GM18505 (cell line): Measurements from ENCODE around the gene UBAC1.
"Not testable (repeated sequence)": the region's sequence is repeated elsewhere in the genome, so short reads cannot be mapped to it uniquely, and the experiment has no call there.

Source experiments
- ATAC-seq: cut with Tn5 transposase; IDR thresholded peaks from one replicate; pipeline ENCODE4 v1.9.1; 2021; ENCODE audit not compliant: unreplicated experiment
- POLR2A ChIP-seq: IDR thresholded peaks from 4 replicates; pipeline ENCODE4 v1.6.1; 2011; ENCODE audit warnings: borderline replicate concordance; ENCODE audit not compliant: insufficient read depth, insufficient read length; ENCODE audit errors: extremely low read depth

UBAC1 gene

DNA sequence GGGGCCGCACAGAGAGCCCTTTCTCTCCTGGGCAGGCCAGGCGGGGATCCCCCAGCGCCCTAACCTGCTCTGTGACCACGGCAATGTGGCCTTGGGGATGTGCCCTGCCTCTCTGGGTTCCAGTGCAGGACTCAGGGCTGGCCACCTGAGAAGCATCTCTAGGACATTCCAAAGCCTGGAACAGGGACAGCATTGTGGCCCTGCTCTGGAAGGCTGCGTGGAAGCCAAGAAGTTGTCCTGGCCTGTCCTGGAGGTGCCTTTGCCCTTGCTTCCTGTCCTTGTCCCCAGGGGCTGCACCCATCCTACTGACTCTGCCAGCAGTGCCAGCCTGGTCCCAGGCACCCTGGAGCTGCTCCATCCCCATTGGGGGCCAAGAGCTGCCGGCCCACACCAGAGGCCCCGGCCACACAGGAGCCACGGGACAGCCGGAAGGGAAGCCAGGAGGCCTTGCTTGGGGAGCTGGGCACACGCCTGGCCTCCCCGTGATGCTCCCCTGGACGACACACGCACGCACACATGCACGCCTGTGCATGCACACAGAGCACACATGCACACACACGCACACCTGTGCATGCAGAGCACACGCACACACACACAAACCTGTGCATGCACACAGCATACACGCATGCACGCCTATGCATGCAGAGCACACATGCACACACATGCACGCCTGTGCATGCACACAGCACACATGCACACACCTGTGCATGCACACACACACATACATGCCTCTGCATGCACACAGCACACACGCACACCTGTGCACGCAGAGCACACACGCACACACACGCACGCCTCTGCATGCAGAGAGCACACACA is 33.8 kb downstream of the UBAC1 start:
- TF ChIP-seq POLR2A = no peak
- ATAC-seq = no peak

DNA sequence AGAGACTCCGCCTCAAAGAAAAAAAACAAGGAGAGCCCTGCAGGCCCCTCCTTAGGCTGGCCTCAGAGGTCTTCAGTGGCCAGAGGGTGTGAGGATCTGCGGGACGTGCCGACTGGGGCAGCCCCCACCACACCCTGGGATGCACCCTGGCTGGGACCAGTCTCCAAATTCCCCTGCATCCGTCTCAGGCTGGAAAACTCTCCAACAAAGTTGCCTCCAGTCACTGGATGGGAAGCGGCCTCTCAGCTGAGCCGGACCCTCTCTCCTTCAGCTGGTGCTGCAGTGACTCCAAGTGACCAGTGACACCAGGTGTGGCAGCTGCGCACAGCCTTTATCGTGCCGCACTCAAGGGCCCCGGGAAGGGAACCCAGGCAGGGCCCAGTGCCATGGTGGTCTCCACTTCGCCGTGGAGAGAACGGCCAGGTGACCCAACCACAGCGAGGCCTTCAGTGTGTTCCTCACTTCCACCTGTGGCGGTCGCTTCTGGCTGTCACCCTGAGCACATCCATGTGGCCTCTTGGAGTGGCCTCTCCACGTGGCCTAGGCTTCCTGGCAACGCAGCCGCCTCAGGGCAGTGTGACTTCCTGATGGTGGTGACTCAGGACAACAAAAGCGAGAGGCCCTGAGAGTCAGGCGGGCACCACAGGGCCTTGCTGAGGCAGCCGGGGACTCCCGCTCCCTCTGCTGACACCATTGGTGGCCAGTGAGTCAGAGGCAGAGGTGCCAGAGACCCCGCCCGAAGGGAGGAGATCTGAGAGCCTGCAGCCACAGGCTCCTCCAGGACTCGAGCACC is 34.6 kb downstream of the UBAC1 start:
- no peak for TF ChIP-seq POLR2A
- no peak for ATAC-seq

- no peak for ATAC-seq
- no peak for TF ChIP-seq POLR2A
Measured at GRCh38 chr9:135925496-135926133, 35.6 kb downstream of the UBAC1 start.

DNA sequence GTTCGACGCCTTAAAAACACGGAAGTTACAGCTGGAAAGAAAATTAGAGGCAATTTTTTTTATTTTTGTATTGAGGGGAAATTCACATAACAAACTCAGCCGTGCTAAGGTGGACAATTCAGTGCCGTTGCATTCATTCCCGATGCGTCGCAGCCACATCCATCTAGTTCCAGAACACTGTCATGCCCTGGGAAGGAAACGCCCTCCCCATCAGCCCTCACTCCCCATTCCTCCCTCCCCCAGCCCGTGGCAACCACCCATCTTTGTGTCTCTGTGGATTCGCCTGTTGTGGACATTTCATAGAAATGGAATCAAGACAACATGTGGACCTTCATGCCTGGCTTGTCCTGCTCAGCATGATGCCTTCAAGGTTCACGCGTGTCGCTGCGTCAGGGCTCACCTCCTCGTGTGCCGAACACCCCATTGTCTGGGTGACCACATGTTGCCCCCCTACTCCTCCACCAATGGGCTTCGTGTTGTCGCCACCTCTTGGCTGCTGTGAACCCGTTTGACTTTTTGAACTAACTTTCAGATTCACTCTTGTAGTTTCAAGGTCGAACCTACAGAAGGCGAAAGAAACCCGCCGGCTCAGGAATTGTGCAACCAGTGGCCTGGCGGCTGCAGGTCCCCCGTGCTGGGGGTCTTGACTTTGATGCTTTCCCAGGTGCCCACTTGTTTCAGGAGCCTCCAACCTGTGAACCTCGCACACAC is 36.4 kb downstream of the UBAC1 start:
- ATAC-seq = no peak
- TF ChIP-seq POLR2A = no peak

- no peak for TF ChIP-seq POLR2A
- no peak for ATAC-seq
Measured at GRCh38 chr9:135923508-135923907, 37.7 kb downstream of the UBAC1 start.

DNA sequence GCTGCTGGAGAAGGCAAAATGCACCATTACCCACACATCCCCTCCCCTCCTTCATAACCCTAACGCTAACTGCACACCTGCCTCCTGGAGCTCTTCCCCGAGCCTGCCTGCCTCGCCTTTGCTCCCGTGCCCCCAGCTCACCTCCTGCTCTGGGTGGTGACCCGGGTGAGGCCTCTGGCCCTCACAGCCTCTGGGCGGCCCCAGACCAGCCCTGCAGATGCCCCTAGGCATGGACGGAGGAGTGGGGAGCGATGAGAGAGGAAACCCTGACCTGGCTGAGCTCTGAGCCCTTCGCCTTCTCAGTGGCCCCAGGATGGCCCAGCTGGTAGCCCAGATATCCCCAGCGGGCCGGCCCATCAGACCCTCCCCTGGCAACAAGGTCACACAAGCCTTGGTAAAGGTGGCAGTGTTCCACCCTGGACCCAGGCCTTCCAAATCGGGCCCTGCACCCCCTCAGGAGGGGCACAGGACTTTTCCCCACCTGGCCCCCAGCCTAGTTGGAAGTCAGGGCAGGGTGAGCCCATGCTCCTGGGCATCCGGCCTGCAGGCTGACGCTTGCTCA is 39.3 kb downstream of the UBAC1 start:
- TF ChIP-seq POLR2A = no peak
- no peak for ATAC-seq

DNA sequence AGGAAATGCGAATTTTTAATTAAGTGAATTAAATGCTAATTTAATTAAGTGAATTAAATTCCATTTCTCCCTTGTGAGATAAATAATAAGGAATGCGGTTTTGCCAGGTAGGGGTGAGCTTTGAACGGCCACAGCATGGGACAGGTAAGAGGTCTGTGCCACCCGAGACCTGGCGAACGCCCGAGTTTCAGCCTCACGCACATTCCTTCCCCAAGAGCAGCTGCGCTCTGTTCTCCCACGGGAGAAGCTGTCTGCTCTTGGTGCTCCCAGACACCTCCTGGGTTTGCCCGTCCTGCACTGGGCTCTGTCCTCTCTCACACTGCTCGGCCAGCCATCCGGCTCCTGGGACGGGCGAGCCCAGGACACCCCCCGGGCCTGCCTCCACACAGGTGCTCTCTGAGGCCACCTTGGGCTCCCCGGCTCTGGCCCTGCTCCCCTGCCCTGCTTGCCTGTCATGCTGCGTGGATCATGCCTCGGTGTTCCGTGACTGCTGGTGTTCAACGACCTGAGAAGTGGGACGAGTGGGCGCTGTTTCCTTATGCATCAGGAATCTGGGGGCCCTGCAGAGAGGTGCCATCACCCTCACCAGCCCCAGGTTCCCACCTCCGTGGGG is 40.1 kb downstream of the UBAC1 start:
- no peak for TF ChIP-seq POLR2A
- no peak for ATAC-seq

- no peak for ATAC-seq
- TF ChIP-seq POLR2A = no peak
Measured at GRCh38 chr9:135920256-135920930, 40.8 kb downstream of the UBAC1 start.

- TF ChIP-seq POLR2A = no peak
- ATAC-seq = no peak
Measured at GRCh38 chr9:135919318-135919890, 41.8 kb downstream of the UBAC1 start.

- ATAC-seq = not testable (repeated sequence)
Measured at GRCh38 chr9:135916227-135916626, 44.9 kb downstream of the UBAC1 start.

GRCh38 chr9:135914921-135915320 is 46.3 kb downstream of the UBAC1 start:
- no peak for ATAC-seq
- TF ChIP-seq POLR2A = no peak

GRCh38 chr9:135911233-135911632 is 49.9 kb downstream of the UBAC1 start:
- not testable (repeated sequence) for ATAC-seq

GRCh38 chr9:135910757-135911156 is 50.4 kb downstream of the UBAC1 start:
- no peak for TF ChIP-seq POLR2A
- ATAC-seq = no peak
